Measurements from ENCODE around the gene JAG1.
A peak's percentile ranks its signal among the peaks of the same experiment; 100 is the strongest.

Gene JAG1

DNA sequence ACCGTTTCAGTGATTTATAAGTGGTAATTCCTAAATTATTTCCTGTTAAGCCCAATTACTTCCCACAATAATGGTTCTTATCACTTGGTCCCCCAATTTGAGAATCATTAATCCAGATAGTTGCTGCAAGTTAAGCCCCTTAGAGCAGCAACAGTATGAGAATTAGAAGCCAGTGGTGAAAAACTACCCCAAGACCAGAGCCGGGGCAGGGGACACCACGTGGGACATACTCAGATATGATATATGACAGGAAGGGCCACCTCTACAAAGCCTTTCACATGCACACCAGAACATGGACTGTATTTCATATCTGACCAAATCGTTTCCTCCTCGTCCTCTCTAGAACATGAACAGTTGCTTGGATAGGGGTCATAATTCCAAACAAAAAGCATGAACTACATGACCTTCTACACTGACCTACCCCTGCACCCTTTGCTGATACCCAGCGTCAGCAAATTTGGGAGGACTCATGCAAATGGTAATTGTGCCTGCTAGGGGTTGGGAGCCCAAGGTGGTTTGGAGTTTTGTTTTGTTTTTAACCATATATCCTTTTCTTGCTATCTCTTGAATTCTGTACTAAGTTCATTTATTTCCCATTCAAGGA is 3.9 kb downstream of the JAG1 start:
- H3K4me3 ChIP-seq (ENCODE audit: low read depth, low read length) = peak overlapping the region; percentile 93
- TF ChIP-seq, protein P1, sequence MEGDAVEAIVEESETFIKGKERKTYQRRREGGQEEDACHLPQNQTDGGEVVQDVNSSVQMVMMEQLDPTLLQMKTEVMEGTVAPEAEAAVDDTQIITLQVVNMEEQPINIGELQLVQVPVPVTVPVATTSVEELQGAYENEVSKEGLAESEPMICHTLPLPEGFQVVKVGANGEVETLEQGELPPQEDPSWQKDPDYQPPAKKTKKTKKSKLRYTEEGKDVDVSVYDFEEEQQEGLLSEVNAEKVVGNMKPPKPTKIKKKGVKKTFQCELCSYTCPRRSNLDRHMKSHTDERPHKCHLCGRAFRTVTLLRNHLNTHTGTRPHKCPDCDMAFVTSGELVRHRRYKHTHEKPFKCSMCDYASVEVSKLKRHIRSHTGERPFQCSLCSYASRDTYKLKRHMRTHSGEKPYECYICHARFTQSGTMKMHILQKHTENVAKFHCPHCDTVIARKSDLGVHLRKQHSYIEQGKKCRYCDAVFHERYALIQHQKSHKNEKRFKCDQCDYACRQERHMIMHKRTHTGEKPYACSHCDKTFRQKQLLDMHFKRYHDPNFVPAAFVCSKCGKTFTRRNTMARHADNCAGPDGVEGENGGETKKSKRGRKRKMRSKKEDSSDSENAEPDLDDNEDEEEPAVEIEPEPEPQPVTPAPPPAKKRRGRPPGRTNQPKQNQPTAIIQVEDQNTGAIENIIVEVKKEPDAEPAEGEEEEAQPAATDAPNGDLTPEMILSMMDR (IDR thresholded peaks at IDR 0.05; ENCODE audit: low read depth, low read length) = no peak
- TF ChIP-seq POLR2A (IDR thresholded peaks at IDR 0.05; ENCODE audit: extremely low read depth, insufficient read length) (no peak), MYC (IDR thresholded peaks at IDR 0.05; ENCODE audit: low read depth, low read length) (no peak)
- TF ChIP-seq, protein P2, sequence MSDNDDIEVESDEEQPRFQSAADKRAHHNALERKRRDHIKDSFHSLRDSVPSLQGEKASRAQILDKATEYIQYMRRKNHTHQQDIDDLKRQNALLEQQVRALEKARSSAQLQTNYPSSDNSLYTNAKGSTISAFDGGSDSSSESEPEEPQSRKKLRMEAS (IDR thresholded peaks at IDR 0.05; ENCODE audit: low read depth, low read length) = no peak
- DNase-seq (ENCODE audit: low read depth) = no peak

DNA sequence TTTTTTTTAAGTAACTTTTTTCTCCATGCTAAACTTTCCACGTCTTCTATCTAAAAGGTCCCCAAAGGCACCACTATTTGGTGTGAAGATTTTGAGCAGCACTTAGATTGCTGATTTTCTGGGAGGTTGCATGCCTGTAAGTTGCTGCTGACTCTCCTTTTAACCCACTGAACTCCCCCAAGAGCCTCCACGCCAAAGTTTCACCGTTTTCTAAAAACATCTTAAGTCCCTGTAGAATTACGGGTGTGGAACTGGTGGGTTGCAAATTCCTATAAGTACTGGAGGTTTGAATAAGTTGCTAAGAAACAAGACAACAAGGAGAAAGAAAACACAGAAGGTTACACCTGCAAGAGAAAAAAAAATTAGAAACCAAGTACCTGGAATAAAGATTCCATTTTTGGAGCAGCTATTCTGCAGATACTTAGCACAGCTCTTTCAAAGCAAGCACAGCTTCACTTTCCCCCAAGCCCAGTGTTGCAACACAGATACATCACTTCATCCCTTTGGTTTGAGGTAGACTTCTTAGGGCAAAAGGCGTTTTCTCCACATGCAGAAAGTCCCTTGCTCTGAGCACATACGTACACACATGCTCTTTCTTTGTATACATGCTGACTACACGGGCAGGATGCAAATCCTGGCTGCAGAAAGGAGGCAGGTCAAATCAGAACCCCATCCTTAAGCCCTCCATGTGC is 5.0 kb downstream of the JAG1 start:
- DNase-seq (ENCODE audit: low read depth) = no peak
- no peak overlapping the region for H3K4me3 ChIP-seq (ENCODE audit: low read depth, low read length)
- TF ChIP-seq, protein P1 (IDR thresholded peaks at IDR 0.05; ENCODE audit: low read depth, low read length) = no peak
- no peak for TF ChIP-seq POLR2A (IDR thresholded peaks at IDR 0.05; ENCODE audit: extremely low read depth, insufficient read length)
- no peak for TF ChIP-seq MYC (IDR thresholded peaks at IDR 0.05; ENCODE audit: low read depth, low read length)
- TF ChIP-seq, protein P2 (IDR thresholded peaks at IDR 0.05; ENCODE audit: low read depth, low read length) = no peak

DNA sequence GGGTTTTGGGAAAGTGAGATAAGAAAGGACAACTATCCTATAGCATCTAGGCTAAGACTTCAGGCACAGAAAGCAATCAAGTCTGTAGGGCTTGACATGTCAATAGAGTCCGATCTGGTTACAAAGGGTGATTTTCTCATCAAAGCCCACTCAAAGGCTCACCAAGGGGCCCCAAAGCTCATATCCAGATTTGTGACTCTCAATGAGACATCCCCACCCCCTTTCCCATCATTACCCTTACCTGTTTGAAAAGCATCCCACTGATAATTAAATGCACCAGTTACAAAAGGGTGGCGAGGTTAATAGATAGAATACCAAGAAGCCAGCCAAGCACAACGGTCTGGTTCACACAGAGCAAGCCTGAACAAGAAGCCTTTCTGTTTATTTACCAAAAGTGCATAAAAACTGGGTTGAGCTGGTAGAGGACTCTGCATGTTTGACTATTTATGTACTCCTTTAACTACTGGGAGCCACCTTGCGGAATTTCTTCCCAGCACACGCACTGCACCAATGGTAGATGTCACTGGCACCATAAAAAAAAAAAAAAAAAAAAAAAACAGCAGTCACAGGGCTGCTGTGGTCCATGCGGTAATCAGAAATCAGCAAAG is 6.1 kb downstream of the JAG1 start:
- H3K4me3 ChIP-seq (ENCODE audit: low read depth, low read length) = no peak overlapping the region
- TF ChIP-seq MYC (IDR thresholded peaks at IDR 0.05; ENCODE audit: low read depth, low read length) (no peak), POLR2A (IDR thresholded peaks at IDR 0.05; ENCODE audit: extremely low read depth, insufficient read length) (no peak)
- TF ChIP-seq, protein P2 (IDR thresholded peaks at IDR 0.05; ENCODE audit: low read depth, low read length) = no peak
- TF ChIP-seq, protein P1 (IDR thresholded peaks at IDR 0.05; ENCODE audit: low read depth, low read length) = no peak
- no peak for DNase-seq (ENCODE audit: low read depth)

DNA sequence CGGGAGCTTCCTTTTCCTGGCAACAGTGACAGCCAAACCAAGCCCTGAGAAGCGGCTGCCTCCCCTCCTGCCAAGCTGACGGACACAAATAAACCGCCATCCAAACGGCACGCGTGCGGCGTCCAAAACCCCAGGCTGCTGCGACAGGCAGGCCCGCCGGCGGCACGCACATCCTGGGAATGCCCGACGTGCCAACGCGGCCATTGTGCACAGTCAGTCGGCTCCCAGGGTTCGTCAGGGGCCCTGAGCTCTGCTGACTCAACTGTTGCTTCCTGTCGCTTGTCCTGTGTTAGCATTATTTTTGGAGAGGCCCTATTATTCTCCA is 6.8 kb downstream of the JAG1 start:
- TF ChIP-seq POLR2A (IDR thresholded peaks at IDR 0.05; ENCODE audit: extremely low read depth, insufficient read length) (no peak), MYC (IDR thresholded peaks at IDR 0.05; ENCODE audit: low read depth, low read length) (no peak)
- TF ChIP-seq, protein P2 (IDR thresholded peaks at IDR 0.05; ENCODE audit: low read depth, low read length) = no peak
- TF ChIP-seq, protein P1 (IDR thresholded peaks at IDR 0.05; ENCODE audit: low read depth, low read length) = no peak
- H3K4me3 ChIP-seq (ENCODE audit: low read depth, low read length) = no peak overlapping the region

DNA sequence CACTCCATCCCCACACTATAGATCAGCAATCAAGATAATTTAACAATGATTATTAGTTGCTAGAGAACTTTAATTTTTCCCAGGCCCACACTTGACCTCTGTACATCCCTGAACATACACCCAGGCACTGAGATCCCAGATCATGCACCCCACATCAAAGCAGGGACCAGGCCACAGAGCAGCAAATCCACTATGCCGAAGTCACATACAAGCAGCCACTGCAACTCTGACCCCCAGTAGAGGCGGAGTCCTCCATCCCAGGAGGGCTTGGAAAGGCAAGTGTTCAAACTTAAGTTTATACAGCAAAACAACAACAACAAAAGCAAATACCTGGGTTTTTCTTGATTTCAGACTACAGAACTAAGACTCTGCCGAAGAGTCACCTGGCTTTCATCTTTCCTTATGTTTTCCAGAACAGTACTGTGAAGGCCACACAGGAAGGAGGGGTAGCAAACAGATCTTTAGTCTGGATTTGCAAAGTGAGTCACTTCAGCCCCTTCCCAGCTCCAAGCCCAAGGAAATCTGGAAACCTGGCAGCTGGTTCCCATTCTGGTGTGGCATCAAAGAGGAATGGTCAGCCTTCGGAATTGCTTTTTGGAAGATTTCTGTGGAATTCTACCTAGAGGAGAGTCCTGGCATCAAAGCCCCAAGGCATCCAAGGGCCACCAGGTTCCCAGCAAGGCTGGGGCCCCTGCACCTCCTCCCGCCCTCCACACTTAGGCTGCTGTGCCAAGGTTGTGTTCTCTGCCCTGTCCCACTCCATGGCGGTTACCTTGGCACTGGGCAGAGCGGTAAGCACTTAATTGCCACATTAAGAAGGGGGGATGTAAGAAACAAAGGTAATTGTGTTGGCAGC is 7.3 kb downstream of the JAG1 start:
- no peak overlapping the region for H3K4me3 ChIP-seq (ENCODE audit: low read depth, low read length)
- TF ChIP-seq, protein P2 (IDR thresholded peaks at IDR 0.05; ENCODE audit: low read depth, low read length) = no peak
- TF ChIP-seq MYC (IDR thresholded peaks at IDR 0.05; ENCODE audit: low read depth, low read length) = no peak
- no peak for TF ChIP-seq POLR2A (IDR thresholded peaks at IDR 0.05; ENCODE audit: extremely low read depth, insufficient read length)
- TF ChIP-seq, protein P1 (IDR thresholded peaks at IDR 0.05; ENCODE audit: low read depth, low read length) = no peak
- no peak for DNase-seq (ENCODE audit: low read depth)

More for the DNA sequence above, 6.8 kb downstream of the JAG1 start:
- DNase-seq (ENCODE audit: low read depth) = no peak

All from NB4 (cell line).